Activated T-helper 2 cell treated with anti-CD3 and anti-CD28 coated beads, Interferon-gamma antibody, Interleukin-2, Interleukin-4, amounts not matched to agents 10 μg/mL and 5 μg/mL and 100 μg/mL, durations not matched to agents 14 hours and 24 hours and 36 hours (primary cell): Measurements from ENCODE around the gene PSAPL1. TPM values are rescaled to one million over a fixed set of nuclear protein-coding genes. Genes with fewer than 3 reads are reported as not detected.

ENCODE experiments used
- DNase-seq: peaks from one replicate; pipeline ENCODE4 v3.0.0; 2021; ENCODE audit warnings: low spot score
- H3K27ac Mint-ChIP-seq: one replicate; pipeline ENCODE4 v1.8.0; 2021; ENCODE audit warnings: mixed read lengths
- H3K27me3 Mint-ChIP-seq: one replicate; pipeline ENCODE4 v1.8.0; 2021; ENCODE audit warnings: low read depth, mixed read lengths
- H3K36me3 Mint-ChIP-seq: one replicate; pipeline ENCODE4 v1.8.0; 2021; ENCODE audit warnings: low read depth, mixed read lengths
- H3K4me1 Mint-ChIP-seq: one replicate; pipeline ENCODE4 v1.8.0; 2021; ENCODE audit warnings: low read depth, mixed read lengths
- H3K4me3 Mint-ChIP-seq: one replicate; pipeline ENCODE4 v1.8.0; 2021; ENCODE audit warnings: low read depth, mild to moderate bottlenecking, moderate library complexity, mixed read lengths
- H3K9me3 Mint-ChIP-seq: one replicate; pipeline ENCODE4 v1.8.0; 2021; ENCODE audit warnings: mixed read lengths
- intact Hi-C: fragments of 100-400 bp; cut with micrococcal nuclease; formaldehyde crosslinking; loops from one replicate; pipeline ENCODE4 v1.15.1; 2023
- total RNA-seq: library from RNA; stranded (reverse); gene quantifications from 2 replicates; pipeline ENCODE4 v1.2.3, GENCODE V29; 2022

PSAPL1 gene
- total RNA-seq, 1 donor from 2014 or later, result not detected

DNA sequence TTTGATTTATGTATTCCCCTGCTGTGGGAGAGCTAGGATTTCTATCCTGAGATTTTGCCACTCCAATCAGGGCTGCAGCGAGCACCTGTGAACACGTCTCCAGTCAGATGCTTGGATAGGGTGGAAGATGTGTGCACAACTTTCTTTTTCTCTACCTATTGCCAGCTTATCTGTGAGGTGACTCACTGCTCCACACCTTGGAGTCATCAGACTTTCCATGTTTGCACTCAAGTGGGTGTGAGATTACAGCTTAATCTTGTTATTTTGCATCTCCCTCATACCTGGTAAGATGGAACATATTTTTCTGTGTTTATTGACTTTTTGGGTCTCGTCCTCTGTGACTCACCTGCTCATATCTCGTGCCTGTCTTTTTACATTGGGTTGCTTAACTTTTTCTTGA is 32.2 kb downstream of the PSAPL1 start:
- H3K4me1 Mint-ChIP-seq, result no peaks in the 10 kb centered on the region
- no peak overlapping the region for H3K4me3 Mint-ChIP-seq

DNA sequence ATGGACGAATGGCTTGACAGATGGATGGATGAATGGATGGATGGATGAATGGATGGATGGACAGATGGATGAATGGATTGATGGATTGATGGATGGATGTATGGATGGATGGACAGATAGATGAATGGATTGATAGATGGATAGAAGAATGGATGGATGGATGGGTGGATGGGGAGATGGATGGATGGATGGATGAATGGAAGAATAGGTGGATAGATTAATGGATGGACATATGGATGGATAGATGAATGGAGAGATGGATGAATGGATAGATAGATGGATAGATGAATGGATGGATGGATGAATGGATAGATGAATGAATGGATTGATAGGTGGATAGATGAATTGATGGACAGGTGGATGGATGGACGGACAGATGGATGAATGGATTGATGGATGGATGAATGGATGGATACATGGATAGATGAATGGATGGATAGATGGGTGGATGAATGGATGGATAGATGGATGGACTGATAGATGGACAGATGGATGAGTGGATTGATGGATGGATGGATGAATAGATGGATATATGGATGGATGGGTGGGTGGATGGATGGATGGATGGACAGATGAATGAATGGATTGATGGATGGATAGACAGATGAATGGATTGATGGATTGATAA is 33.9 kb downstream of the PSAPL1 start:
- no peak for DNase-seq
- H3K36me3 Mint-ChIP-seq, result no peaks in the 10 kb centered on the region
- peaks cover 3% of the 10 kb centered on the region for H3K27me3 Mint-ChIP-seq
- no peak overlapping the region for H3K27ac Mint-ChIP-seq
- H3K4me1 Mint-ChIP-seq, result no peaks in the 10 kb centered on the region
- H3K4me3 Mint-ChIP-seq, result no peak overlapping the region
- intact Hi-C loops, result no loop called here
- H3K9me3 Mint-ChIP-seq, result no peaks in the 10 kb centered on the region

More for the DNA sequence above, 32.2 kb downstream of the PSAPL1 start:
- no peak for DNase-seq
- intact Hi-C loops, result no loop called here
- H3K27ac Mint-ChIP-seq, result no peak overlapping the region
- H3K9me3 Mint-ChIP-seq, result no peaks in the 10 kb centered on the region
- no peaks in the 10 kb centered on the region for H3K36me3 Mint-ChIP-seq
- H3K27me3 Mint-ChIP-seq, result peaks cover 3% of the 10 kb centered on the region

DNA sequence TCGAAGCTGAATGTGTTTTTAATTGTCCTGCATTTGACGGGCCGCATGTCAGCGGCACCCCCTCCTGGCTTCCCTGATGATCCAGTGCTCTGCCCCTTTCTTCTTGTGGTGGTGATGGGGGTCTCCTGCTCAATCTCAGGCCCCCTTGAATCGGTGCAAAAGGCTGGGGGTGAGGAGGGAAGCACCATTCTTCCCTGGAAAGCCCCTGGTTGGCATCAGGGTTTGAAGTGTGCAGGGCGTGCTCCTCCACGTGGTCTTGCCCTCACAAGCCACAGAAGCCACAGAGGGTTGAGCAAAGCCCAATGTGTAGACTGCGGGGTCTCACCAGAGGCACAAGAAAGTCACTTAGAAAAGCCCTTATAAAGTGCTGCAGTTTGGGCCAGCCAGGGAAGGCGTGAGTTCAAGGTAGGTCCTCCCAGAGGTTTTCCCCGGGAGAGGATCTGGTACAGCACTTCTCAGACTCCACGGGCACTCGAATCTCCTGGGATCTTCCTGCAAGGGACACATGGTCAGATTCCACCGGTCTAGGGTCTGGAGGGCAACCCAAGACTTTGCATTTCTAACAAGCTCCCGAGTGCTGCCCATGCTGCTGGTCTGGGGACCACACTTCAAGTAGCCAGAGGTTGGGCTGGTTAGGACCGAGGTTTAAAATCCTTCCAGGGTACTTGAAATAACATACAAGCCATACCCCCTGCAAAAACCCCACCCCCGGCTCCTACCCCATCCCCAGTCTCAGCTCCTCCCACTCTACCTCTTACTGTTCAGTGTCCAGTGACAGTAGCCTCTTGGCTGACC is 35.1 kb downstream of the PSAPL1 start:
- Mint-ChIP-seq H3K4me3 (no peak overlapping the region), H3K27me3 (peaks cover 3% of the 10 kb centered on the region), H3K9me3 (no peaks in the 10 kb centered on the region), H3K36me3 (no peaks in the 10 kb centered on the region), H3K4me1 (no peaks in the 10 kb centered on the region), H3K27ac (no peak overlapping the region)
- no peak for DNase-seq
- intact Hi-C loops, result no loop called here

DNA sequence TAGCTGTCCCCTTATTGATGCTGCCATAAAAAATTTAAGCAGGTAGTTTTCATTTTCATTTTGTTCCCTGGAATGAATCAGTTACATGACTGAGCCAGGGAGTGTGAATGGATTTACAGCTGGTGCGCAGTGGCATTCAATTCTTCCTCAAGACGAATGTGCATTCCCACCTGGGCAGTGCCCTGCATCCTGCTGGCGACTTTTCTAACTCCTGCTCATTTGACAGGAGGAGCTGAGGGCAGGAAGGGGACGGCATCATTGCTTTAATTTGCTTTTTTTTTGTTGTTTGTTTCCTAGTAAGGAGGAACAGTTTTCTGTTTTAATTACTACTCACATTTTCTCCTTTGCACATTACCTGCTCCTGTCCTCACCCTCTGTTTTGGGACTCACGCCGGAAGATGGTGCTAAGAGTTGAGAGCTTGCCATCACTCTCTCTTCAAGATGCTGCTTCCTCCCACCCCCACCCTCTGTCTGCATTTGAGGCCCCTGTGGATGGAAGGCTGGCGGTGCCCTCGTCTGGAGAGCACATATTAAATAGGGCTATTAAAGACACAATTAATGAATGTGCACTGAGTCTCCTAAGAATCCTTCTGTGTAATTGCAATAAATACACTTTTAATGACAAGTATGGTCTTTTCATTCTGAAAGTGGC is 35.8 kb downstream of the PSAPL1 start:
- Mint-ChIP-seq H3K9me3 (no peaks in the 10 kb centered on the region), H3K4me3 (no peak overlapping the region), H3K27ac (no peak overlapping the region), H3K27me3 (peaks cover 3% of the 10 kb centered on the region), H3K36me3 (no peaks in the 10 kb centered on the region), H3K4me1 (no peaks in the 10 kb centered on the region)
- intact Hi-C loops, result no loop called here
- DNase-seq, result no peak

DNA sequence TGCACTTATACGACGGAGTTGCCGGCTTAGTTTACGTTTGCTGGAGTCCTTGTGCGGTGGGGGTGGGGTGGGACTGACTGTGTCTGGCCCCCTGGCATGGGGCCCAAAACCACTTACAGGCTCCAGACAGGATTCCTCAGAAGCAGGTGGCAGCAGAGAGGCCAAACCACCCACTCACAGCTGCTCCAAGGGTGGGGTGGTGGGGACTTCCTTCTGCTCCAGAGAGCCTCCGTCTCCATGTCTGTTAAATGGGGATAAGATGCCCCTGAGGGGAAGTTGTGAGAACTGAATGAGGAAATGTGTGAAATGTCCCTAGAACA is 36.7 kb downstream of the PSAPL1 start:
- Mint-ChIP-seq H3K4me3 (no peak overlapping the region), H3K27me3 (peaks cover 3% of the 10 kb centered on the region), H3K27ac (no peak overlapping the region), H3K36me3 (no peaks in the 10 kb centered on the region), H3K4me1 (no peaks in the 10 kb centered on the region), H3K9me3 (no peaks in the 10 kb centered on the region)
- intact Hi-C loops, result no loop called here
- DNase-seq, result no peak

DNA sequence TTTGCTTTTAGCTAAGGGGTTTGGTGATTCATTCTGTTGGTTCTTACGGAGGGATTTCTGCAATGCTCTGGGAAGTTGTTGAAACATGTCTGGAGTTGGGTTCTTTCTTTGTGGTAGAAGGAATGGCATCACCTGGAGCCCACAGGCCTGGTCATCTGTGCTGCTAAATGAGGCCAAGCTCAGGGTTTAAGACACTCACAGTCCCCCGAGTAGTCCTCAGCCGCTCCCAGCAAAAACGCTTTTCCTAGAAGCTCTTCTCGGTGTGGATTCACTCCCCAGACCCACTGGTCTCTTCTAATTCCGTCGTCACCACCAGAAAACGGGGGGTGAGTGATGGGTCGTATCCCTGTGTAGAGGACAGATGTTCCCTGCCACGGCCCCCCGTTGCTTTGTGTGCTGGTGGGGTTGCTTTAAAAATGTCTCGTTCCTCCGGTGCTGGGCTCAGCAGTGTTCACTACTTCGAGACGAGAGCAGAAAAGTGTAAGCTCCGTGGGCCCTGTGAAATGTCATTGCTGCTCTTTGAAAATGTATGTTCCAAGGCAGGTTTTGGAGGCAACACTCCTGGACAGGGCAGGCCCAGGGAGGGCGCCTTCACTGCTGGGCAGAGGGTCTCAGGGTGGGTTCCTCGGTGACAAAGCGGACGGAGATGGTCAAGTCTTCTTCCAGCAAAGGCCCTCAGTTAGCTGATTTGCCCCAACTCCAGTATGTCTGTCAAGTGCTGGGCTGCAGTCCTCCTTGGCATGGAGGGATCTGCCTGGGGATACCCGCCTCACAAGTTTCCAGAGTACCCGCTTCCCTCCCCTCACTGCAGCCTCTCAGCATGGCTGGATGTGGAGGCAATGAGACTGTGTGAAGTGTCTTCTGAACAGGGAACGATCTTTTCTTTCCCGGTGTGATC is 37.3 kb downstream of the PSAPL1 start:
- no peak overlapping the region for H3K4me3 Mint-ChIP-seq
- no peaks in the 10 kb centered on the region for H3K9me3 Mint-ChIP-seq
- no peaks in the 10 kb centered on the region for H3K36me3 Mint-ChIP-seq
- no peak overlapping the region for H3K27ac Mint-ChIP-seq
- intact Hi-C loops, result no loop called here
- peaks cover 3% of the 10 kb centered on the region for H3K27me3 Mint-ChIP-seq
- H3K4me1 Mint-ChIP-seq, result no peaks in the 10 kb centered on the region
- no peak for DNase-seq

DNA sequence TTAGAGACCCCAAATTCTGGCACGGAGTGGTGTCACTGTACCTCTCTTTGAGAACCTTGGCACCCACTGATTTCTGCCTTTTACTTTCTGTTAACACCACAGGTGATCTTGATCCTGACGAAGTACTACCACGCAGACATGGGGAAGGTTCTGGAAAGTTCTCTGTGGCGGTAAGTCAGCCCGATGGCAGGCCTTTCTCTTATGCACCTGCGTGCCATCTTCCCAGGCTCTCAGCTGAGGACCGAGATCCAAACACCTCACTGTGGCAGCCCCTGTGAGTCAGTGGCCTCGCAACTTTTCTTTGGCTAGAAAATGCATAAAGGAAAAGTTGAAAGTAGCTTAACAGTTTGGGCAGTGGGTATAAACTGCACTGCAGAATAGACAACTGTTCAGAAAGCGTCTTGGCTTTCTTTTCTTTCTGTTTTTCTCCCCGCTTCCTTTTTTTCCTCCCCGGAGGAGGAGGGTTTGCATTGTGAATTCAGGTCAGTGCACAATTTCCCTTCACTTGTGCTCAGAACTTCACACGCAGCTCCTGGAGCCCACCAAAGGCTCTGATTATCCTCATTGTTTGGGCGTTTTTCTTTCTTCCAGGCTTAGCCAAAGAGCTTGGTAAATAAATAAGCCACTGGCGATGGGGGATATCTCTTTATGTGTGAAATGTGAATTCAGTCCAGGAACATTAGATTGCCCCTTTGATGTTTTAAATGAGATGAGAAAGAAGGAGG is 38.4 kb downstream of the PSAPL1 start:
- no peak overlapping the region for H3K4me3 Mint-ChIP-seq

DNA sequence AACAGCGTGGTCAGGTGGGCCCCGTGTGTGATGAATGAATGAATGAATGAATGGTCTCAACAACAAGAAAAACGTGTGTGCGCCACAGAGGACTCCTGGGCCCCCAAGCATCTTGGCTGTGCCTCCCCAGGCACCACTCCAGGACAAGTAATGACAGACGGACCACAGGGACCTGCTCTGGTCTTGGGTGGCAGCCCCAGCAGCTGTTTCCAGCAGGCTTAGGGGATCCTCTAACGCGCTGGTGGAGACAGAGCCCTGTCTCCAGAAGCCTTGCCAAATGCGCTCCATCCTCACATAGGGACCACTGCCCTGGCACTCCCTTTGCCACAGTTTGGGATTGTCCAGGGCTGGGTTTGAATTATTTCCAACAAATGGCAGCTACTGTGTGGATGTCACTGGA is 39.1 kb downstream of the PSAPL1 start:
- intact Hi-C loops, result no loop called here
- H3K4me3 Mint-ChIP-seq, result no peak overlapping the region
- H3K27ac Mint-ChIP-seq, result no peak overlapping the region
- no peaks in the 10 kb centered on the region for H3K36me3 Mint-ChIP-seq
- peaks cover 3% of the 10 kb centered on the region for H3K27me3 Mint-ChIP-seq
- no peak for DNase-seq
- H3K9me3 Mint-ChIP-seq, result no peaks in the 10 kb centered on the region
- no peaks in the 10 kb centered on the region for H3K4me1 Mint-ChIP-seq

More for the DNA sequence above, 38.4 kb downstream of the PSAPL1 start:
- Mint-ChIP-seq H3K27ac (no peak overlapping the region), H3K9me3 (no peaks in the 10 kb centered on the region), H3K4me1 (no peaks in the 10 kb centered on the region), H3K36me3 (no peaks in the 10 kb centered on the region), H3K27me3 (peaks cover 3% of the 10 kb centered on the region)
- intact Hi-C loops, result no loop called here
- no peak for DNase-seq

DNA sequence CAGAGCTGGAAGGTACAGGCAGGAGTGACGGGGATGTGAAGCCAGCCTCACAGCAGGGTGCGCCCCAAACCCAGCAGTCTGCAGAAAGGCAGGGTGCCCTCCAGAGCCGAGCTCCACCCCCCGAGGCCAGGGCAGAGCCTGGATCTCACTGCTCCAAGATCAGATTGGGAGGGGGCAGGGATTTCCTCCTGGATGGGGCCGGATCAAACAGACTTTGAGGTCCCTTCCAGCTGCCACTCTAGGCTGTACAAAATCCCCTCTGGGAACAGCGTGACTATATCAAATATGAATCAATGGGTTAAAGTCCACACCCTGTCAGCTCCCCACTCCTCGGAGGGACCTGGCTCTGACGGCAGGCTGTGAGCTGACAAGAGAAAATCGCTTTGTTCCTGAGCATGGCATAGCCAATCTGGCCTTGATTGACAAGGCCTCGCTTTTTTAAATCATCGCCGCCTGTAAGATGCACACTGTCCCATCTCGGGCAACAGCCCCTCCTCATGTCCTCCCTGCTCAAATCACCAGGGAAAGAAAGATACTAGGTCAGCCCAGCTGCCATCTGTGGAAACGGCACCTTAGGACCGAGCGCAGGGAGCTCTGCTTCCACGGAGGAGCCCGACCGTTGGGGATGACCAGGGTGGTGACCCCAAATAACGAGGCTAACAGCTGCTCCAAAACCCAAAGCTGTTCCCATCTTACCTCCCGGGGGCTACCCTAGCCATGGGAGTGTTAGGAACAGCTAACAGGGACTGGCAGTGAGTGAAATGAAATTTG is 39.9 kb downstream of the PSAPL1 start:
- no peaks in the 10 kb centered on the region for H3K4me1 Mint-ChIP-seq

DNA sequence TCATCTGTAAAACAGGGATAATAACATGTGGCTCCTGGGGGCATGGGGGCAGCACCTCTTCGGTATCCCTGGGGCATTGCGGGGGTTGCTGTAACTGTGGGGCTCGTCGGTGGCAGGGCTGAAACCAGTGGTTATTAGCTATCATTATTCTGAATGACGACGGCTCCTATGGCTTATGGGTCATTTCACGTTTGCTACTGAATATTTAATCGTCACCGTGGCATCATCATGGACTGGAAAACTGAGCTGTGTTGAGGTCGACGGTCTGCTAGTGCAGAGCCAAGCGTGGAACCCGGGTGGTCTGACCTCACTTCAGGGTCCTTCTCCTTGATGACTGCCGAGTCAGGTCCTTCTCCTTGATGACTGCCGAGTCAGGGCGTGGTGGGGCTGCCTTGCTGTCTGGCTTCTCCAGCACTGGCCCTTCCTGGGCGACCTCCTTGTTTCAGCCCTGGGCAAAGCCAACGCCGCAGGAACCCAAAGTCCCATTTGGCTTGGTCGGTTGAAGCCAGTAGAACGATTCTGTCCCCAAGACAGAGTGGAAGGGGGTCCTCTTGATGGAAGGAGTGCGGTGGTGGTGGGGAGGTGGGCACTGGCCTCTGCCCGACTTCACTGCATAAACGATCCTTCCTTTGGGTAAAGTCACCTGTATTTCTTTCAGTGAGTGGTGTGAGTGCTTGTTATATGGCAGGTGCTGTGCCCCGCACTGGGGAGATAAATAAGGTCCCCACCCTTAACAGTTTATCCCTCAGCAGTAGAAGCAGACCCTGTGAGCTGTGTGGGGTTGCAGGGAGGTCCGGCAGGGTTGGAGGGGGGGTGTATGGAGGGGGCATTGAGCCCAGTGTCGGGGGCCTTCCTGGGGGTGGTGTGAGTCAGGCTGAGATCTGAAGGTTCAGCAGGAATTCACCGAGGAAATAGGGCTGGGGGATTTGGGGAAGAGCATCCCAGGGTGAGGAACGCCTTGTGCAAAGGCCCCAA is 40.8 kb downstream of the PSAPL1 start:
- Mint-ChIP-seq H3K9me3 (no peaks in the 10 kb centered on the region), H3K27me3 (peaks cover 3% of the 10 kb centered on the region), H3K4me1 (no peaks in the 10 kb centered on the region), H3K4me3 (no peak overlapping the region), H3K36me3 (no peaks in the 10 kb centered on the region), H3K27ac (no peak overlapping the region)
- no peak for DNase-seq
- intact Hi-C loops, result no loop called here

More for the DNA sequence above, 39.9 kb downstream of the PSAPL1 start:
- no peaks in the 10 kb centered on the region for H3K9me3 Mint-ChIP-seq
- intact Hi-C loops, result no loop called here
- DNase-seq, result no peak
- no peak overlapping the region for H3K27ac Mint-ChIP-seq
- H3K36me3 Mint-ChIP-seq, result no peaks in the 10 kb centered on the region
- H3K4me3 Mint-ChIP-seq, result no peak overlapping the region
- peaks cover 3% of the 10 kb centered on the region for H3K27me3 Mint-ChIP-seq
